ENCODE results near the gene VWA8.
"Not testable (repeated sequence)": the region's sequence is repeated elsewhere in the genome, so short reads cannot be mapped to it uniquely, and the experiment has no call there.

VWA8 gene

GRCh38 chr13:41552031-41552430 lies 408.9 kb downstream of the VWA8 start:
- Histone ChIP-seq H3K27ac (ENCODE audit: low read depth, low read length) (no peak overlapping the region), H3K4me3 (ENCODE audit: low read length) (no peak overlapping the region), H3K9me3 (ENCODE audit: insufficient read depth, low read depth, low read length) (no peaks in the 10 kb centered on the region), H3K9ac (ENCODE audit: low read depth, low read length) (no peak overlapping the region), H3K27me3 (ENCODE audit: insufficient read depth, low read length) (no peaks in the 10 kb centered on the region), H3K4me1 (ENCODE audit: insufficient read depth, low read length) (peaks cover 9% of the 10 kb centered on the region; the same call in 1 of the 2 replicates), H3K36me3 (ENCODE audit: insufficient read depth, low read length) (no peaks in the 10 kb centered on the region)
- 94% methylated on average over 2 of the region's 2 CpGs for WGBS

- H3K27me3 ChIP-seq (ENCODE audit: insufficient read depth, low read length) = no peaks in the 10 kb centered on the region
- 91% methylated on average over 8 of the region's 8 CpGs for WGBS
- H3K27ac ChIP-seq (ENCODE audit: low read depth, low read length) = no peak overlapping the region
- H3K9me3 ChIP-seq (ENCODE audit: insufficient read depth, low read depth, low read length) = no peaks in the 10 kb centered on the region
- no peak overlapping the region for H3K9ac ChIP-seq (ENCODE audit: low read depth, low read length)
- H3K36me3 ChIP-seq (ENCODE audit: insufficient read depth, low read length) = no peaks in the 10 kb centered on the region
- H3K4me3 ChIP-seq (ENCODE audit: low read length) = no peak overlapping the region
- peaks cover 9% of the 10 kb centered on the region; the same call in 1 of the 2 replicates for H3K4me1 ChIP-seq (ENCODE audit: insufficient read depth, low read length)
Measured at GRCh38 chr13:41550276-41550675, 410.6 kb downstream of the VWA8 start.

- 93% methylated on average over 10 of the region's 10 CpGs for WGBS
- H3K9me3 ChIP-seq (ENCODE audit: insufficient read depth, low read depth, low read length) = no peaks in the 10 kb centered on the region
- no peaks in the 10 kb centered on the region for H3K27me3 ChIP-seq (ENCODE audit: insufficient read depth, low read length)
- H3K4me3 ChIP-seq (ENCODE audit: low read length) = no peak overlapping the region
- H3K27ac ChIP-seq (ENCODE audit: low read depth, low read length) = no peak overlapping the region
- H3K9ac ChIP-seq (ENCODE audit: low read depth, low read length) = no peak overlapping the region
- H3K4me1 ChIP-seq (ENCODE audit: insufficient read depth, low read length) = peaks cover 9% of the 10 kb centered on the region; the same call in 1 of the 2 replicates
- no peaks in the 10 kb centered on the region for H3K36me3 ChIP-seq (ENCODE audit: insufficient read depth, low read length)
Measured at GRCh38 chr13:41549491-41549890, 411.4 kb downstream of the VWA8 start.

GRCh38 chr13:41548910-41549309 lies 412.0 kb downstream of the VWA8 start:
- WGBS = 95% methylated on average over 6 of the region's 6 CpGs
- Histone ChIP-seq H3K9ac (ENCODE audit: low read depth, low read length) (no peak overlapping the region), H3K36me3 (ENCODE audit: insufficient read depth, low read length) (no peaks in the 10 kb centered on the region), H3K27ac (ENCODE audit: low read depth, low read length) (no peak overlapping the region), H3K9me3 (ENCODE audit: insufficient read depth, low read depth, low read length) (no peaks in the 10 kb centered on the region), H3K4me3 (ENCODE audit: low read length) (no peak overlapping the region), H3K27me3 (ENCODE audit: insufficient read depth, low read length) (no peaks in the 10 kb centered on the region), H3K4me1 (ENCODE audit: insufficient read depth, low read length) (peaks cover 9% of the 10 kb centered on the region; the same call in 1 of the 2 replicates)

- WGBS = 91% methylated on average over 6 of the region's 6 CpGs
- Histone ChIP-seq H3K4me3 (ENCODE audit: low read length) (no peak overlapping the region), H3K9ac (ENCODE audit: low read depth, low read length) (no peak overlapping the region), H3K27ac (ENCODE audit: low read depth, low read length) (no peak overlapping the region), H3K9me3 (ENCODE audit: insufficient read depth, low read depth, low read length) (no peaks in the 10 kb centered on the region), H3K36me3 (ENCODE audit: insufficient read depth, low read length) (no peaks in the 10 kb centered on the region), H3K27me3 (ENCODE audit: insufficient read depth, low read length) (no peaks in the 10 kb centered on the region), H3K4me1 (ENCODE audit: insufficient read depth, low read length) (peaks cover 9% of the 10 kb centered on the region; the same call in 1 of the 2 replicates)
Measured at GRCh38 chr13:41548031-41548430, 412.9 kb downstream of the VWA8 start.

- Histone ChIP-seq H3K9me3 (ENCODE audit: insufficient read depth, low read depth, low read length) (peaks cover 2% of the 10 kb centered on the region; the same call in 1 of the 2 replicates), H3K27ac (ENCODE audit: low read depth, low read length) (no peak overlapping the region), H3K9ac (ENCODE audit: low read depth, low read length) (no peak overlapping the region), H3K4me3 (ENCODE audit: low read length) (no peak overlapping the region), H3K36me3 (ENCODE audit: insufficient read depth, low read length) (no peaks in the 10 kb centered on the region), H3K27me3 (ENCODE audit: insufficient read depth, low read length) (no peaks in the 10 kb centered on the region), H3K4me1 (ENCODE audit: insufficient read depth, low read length) (peaks cover 9% of the 10 kb centered on the region; the same call in 1 of the 2 replicates)
- 74% methylated on average over 17 of the region's 17 CpGs for WGBS
Measured at GRCh38 chr13:41547251-41548000, 413.5 kb downstream of the VWA8 start.

- H3K4me3 ChIP-seq (ENCODE audit: low read length) = no peak overlapping the region
- no peak overlapping the region for H3K27ac ChIP-seq (ENCODE audit: low read depth, low read length)
- no peaks in the 10 kb centered on the region for H3K27me3 ChIP-seq (ENCODE audit: insufficient read depth, low read length)
- H3K9ac ChIP-seq (ENCODE audit: low read depth, low read length) = no peak overlapping the region
- H3K36me3 ChIP-seq (ENCODE audit: insufficient read depth, low read length) = no peaks in the 10 kb centered on the region
- WGBS = 92% methylated on average over 13 of the region's 14 CpGs
- H3K4me1 ChIP-seq (ENCODE audit: insufficient read depth, low read length) = peaks cover 9% of the 10 kb centered on the region; the same call in 1 of the 2 replicates
- peaks cover 4% of the 10 kb centered on the region; the same call in 1 of the 2 replicates for H3K9me3 ChIP-seq (ENCODE audit: insufficient read depth, low read depth, low read length)
Measured at GRCh38 chr13:41546372-41547190, 414.3 kb downstream of the VWA8 start.

- Histone ChIP-seq H3K27ac (ENCODE audit: low read depth, low read length) (no peak overlapping the region), H3K9ac (ENCODE audit: low read depth, low read length) (no peak overlapping the region), H3K36me3 (ENCODE audit: insufficient read depth, low read length) (no peaks in the 10 kb centered on the region), H3K9me3 (ENCODE audit: insufficient read depth, low read depth, low read length) (peaks cover 12% of the 10 kb centered on the region), H3K27me3 (ENCODE audit: insufficient read depth, low read length) (no peaks in the 10 kb centered on the region; the same call in 1 of the 2 replicates), H3K4me3 (ENCODE audit: low read length) (no peak overlapping the region), H3K4me1 (ENCODE audit: insufficient read depth, low read length) (peaks cover 9% of the 10 kb centered on the region; the same call in 1 of the 2 replicates)
- 64% methylated on average over 3 of the region's 3 CpGs for WGBS
Measured at GRCh38 chr13:41545432-41545707, 415.5 kb downstream of the VWA8 start.

GRCh38 chr13:41543664-41544300 lies 417.1 kb downstream of the VWA8 start:
- H3K9ac ChIP-seq (ENCODE audit: low read depth, low read length) = no peak overlapping the region
- peaks cover 12% of the 10 kb centered on the region for H3K9me3 ChIP-seq (ENCODE audit: insufficient read depth, low read depth, low read length)
- 82% methylated on average over 7 of the region's 7 CpGs for WGBS
- H3K27ac ChIP-seq (ENCODE audit: low read depth, low read length) = no peak overlapping the region
- no peaks in the 10 kb centered on the region; the same call in 1 of the 2 replicates for H3K27me3 ChIP-seq (ENCODE audit: insufficient read depth, low read length)
- H3K4me3 ChIP-seq (ENCODE audit: low read length) = no peak overlapping the region
- H3K4me1 ChIP-seq (ENCODE audit: insufficient read depth, low read length) = peaks cover 6% of the 10 kb centered on the region; the same call in 1 of the 2 replicates
- H3K36me3 ChIP-seq (ENCODE audit: insufficient read depth, low read length) = no peaks in the 10 kb centered on the region

- H3K9me3 ChIP-seq (ENCODE audit: insufficient read depth, low read depth, low read length) = peaks cover 12% of the 10 kb centered on the region
- H3K27ac ChIP-seq (ENCODE audit: low read depth, low read length); H3K4me1 ChIP-seq (ENCODE audit: insufficient read depth, low read length); H3K27me3 ChIP-seq (ENCODE audit: insufficient read depth, low read length); H3K4me3 ChIP-seq (ENCODE audit: low read length); H3K36me3 ChIP-seq (ENCODE audit: insufficient read depth, low read length); H3K9ac ChIP-seq (ENCODE audit: low read depth, low read length): not testable (repeated sequence)
- 96% methylated on average over 3 of the region's 3 CpGs for WGBS
Measured at GRCh38 chr13:41542799-41543198, 418.1 kb downstream of the VWA8 start.

- no peaks in the 10 kb centered on the region for H3K36me3 ChIP-seq (ENCODE audit: insufficient read depth, low read length)
- H3K27ac ChIP-seq (ENCODE audit: low read depth, low read length) = no peak overlapping the region
- 92% methylated on average over 10 of the region's 10 CpGs for WGBS
- no peak overlapping the region for H3K4me3 ChIP-seq (ENCODE audit: low read length)
- H3K9me3 ChIP-seq (ENCODE audit: insufficient read depth, low read depth, low read length) = peaks cover 12% of the 10 kb centered on the region
- no peaks in the 10 kb centered on the region for H3K4me1 ChIP-seq (ENCODE audit: insufficient read depth, low read length)
- H3K27me3 ChIP-seq (ENCODE audit: insufficient read depth, low read length) = no peaks in the 10 kb centered on the region; the same call in 1 of the 2 replicates
- H3K9ac ChIP-seq (ENCODE audit: low read depth, low read length) = no peak overlapping the region
Measured at GRCh38 chr13:41542281-41542680, 418.6 kb downstream of the VWA8 start.
